Sciatic nerve (tissue), 2 donors: ENCODE data around the gene KSR1. TPM values are rescaled to one million over a fixed set of nuclear protein-coding genes. Genes with fewer than 3 reads are reported as not detected.
"Not testable (repeated sequence)": the region's sequence is repeated elsewhere in the genome, so short reads cannot be mapped to it uniquely, and the experiment has no call there.

Source experiments
- ATAC-seq: fragments of 200-7000 bp; cut with Tn5 transposase; one replicate; pipeline ENCODE4 v1.9.1; 2020; ENCODE audit warnings: mild to moderate bottlenecking, moderate library complexity
- DNase-seq: peaks from one replicate; pipeline ENCODE4 v3.0.0-alpha.2; 2020; ENCODE audit warnings: low spot score
- intact Hi-C: fragments of 100-400 bp; cut with DNase I; formaldehyde crosslinking; loops from one replicate; pipeline ENCODE4 v1.14.2; 2022
- total RNA-seq: library from RNA; stranded (reverse); fragmentation: NEBNext Ultra II Directional; extraction: Animal tissue kit (Norgen Biotek cat#: 25700); gene quantifications from one replicate; pipeline ENCODE4 v1.2.1, GENCODE V29; 2021
- donor health status: DM: no; HTN: no; CAD: no.
- donor health status: DM: no; HTN: no; CAD: no.

KSR1 gene
- total RNA-seq, 1 donor from 2014 or later = 82.2 TPM

GRCh38 chr17:27649111-27649571 is 192.9 kb downstream of the KSR1 start:
- intact Hi-C loops, DNase-seq: not testable (repeated sequence)
- ATAC-seq = peak; percentile 24

GRCh38 chr17:27649929-27650328 is 193.7 kb downstream of the KSR1 start:
- ATAC-seq (peak; percentile 75), DNase-seq (peak; percentile 67)
- intact Hi-C loops = no loop called here

GRCh38 chr17:27650836-27651235 is 194.6 kb downstream of the KSR1 start:
- DNase-seq (no peak), ATAC-seq (no peak)

GRCh38 chr17:27651411-27652345 is 195.4 kb downstream of the KSR1 start:
- intact Hi-C loops = no loop called here
- DNase-seq (peak; percentile 85), ATAC-seq (peak; percentile 52)

More at GRCh38 chr17:27650836-27651235, 194.6 kb downstream of the KSR1 start:
- intact Hi-C loops = no loop called here

GRCh38 chr17:27653449-27653971 is 197.3 kb downstream of the KSR1 start:
- ATAC-seq, intact Hi-C loops, DNase-seq: not testable (repeated sequence)

GRCh38 chr17:27654136-27654535 is 197.9 kb downstream of the KSR1 start:
- intact Hi-C loops = no loop called here
- DNase-seq (no peak), ATAC-seq (no peak)

- DNase-seq (peak; percentile 84), ATAC-seq (peak; percentile 47)
- intact Hi-C loops = no loop called here
Measured at GRCh38 chr17:27654654-27655524, 198.6 kb downstream of the KSR1 start.

GRCh38 chr17:27655525-27656111 is 199.4 kb downstream of the KSR1 start:
- DNase-seq, intact Hi-C loops, ATAC-seq: not testable (repeated sequence)

GRCh38 chr17:27656620-27657019 is 200.4 kb downstream of the KSR1 start:
- DNase-seq, intact Hi-C loops, ATAC-seq: not testable (repeated sequence)

- no peak for ATAC-seq
- intact Hi-C loops = no loop called here
- DNase-seq = no peak
Measured at GRCh38 chr17:27657620-27658019, 201.4 kb downstream of the KSR1 start.

GRCh38 chr17:27659683-27660082 is 203.4 kb downstream of the KSR1 start:
- intact Hi-C loops = no loop called here
- ATAC-seq (no peak), DNase-seq (no peak)

GRCh38 chr17:27660436-27660835 is 204.2 kb downstream of the KSR1 start:
- intact Hi-C loops = no loop called here
- ATAC-seq (no peak), DNase-seq (no peak)

- DNase-seq (no peak), ATAC-seq (no peak)
- intact Hi-C loops = no loop called here
Measured at GRCh38 chr17:27663936-27664605, 207.8 kb downstream of the KSR1 start.

GRCh38 chr17:27664606-27664965 is 208.3 kb downstream of the KSR1 start:
- DNase-seq (no peak), ATAC-seq (no peak)
- intact Hi-C loops = no loop called here

GRCh38 chr17:27665549-27665948 is 209.3 kb downstream of the KSR1 start:
- intact Hi-C loops = no loop called here
- no peak for DNase-seq
- no peak for ATAC-seq

GRCh38 chr17:27666270-27666669 is 210.0 kb downstream of the KSR1 start:
- intact Hi-C loops, DNase-seq, ATAC-seq: not testable (repeated sequence)

- ATAC-seq = no peak
- intact Hi-C loops = no loop called here
- no peak for DNase-seq
Measured at GRCh38 chr17:27666831-27667560, 210.7 kb downstream of the KSR1 start.
